HEK293 (cell line): Measurements from ENCODE around the gene FAM89B.

Experiments
- CTCF ChIP-seq: fragments of 450-650 bp; formaldehyde crosslinking; IDR thresholded peaks from 2 replicates; pipeline ENCODE4 v1.5.1; 2016; ENCODE audit warnings: missing biosample characterization, missing genetic modification characterization
- KLF9 ChIP-seq: fragments of 450-650 bp; formaldehyde crosslinking; IDR thresholded peaks from 2 replicates; pipeline ENCODE4 v1.5.1; 2016; ENCODE audit warnings: missing biosample characterization, missing genetic modification characterization, low read depth
- PRDM10 ChIP-seq: fragments of 450-650 bp; formaldehyde crosslinking; IDR thresholded peaks from 2 replicates; pipeline ENCODE4 v1.5.1; 2016; ENCODE audit warnings: missing biosample characterization, missing genetic modification characterization
- SP3 ChIP-seq: fragments of 450-650 bp; formaldehyde crosslinking; IDR thresholded peaks from 2 replicates; pipeline ENCODE4 v1.5.1; 2016; ENCODE audit warnings: missing biosample characterization, missing genetic modification characterization
- ZBTB49 ChIP-seq: fragments of 450-650 bp; formaldehyde crosslinking; IDR thresholded peaks from 2 replicates; pipeline ENCODE4 v1.5.1; 2016; ENCODE audit warnings: missing biosample characterization, missing genetic modification characterization, low read depth
- ZNF175 ChIP-seq: fragments of 450-650 bp; formaldehyde crosslinking; IDR thresholded peaks from 2 replicates; pipeline ENCODE4 v1.5.1; 2016; ENCODE audit warnings: missing biosample characterization, missing genetic modification characterization
- ZNF184 ChIP-seq: fragments of 450-650 bp; IDR thresholded peaks from 2 replicates; pipeline ENCODE4 v1.5.1; 2018; ENCODE audit warnings: missing biosample characterization, mild to moderate bottlenecking, missing genetic modification characterization
- ZNF529 ChIP-seq: fragments of 450-650 bp; formaldehyde crosslinking; IDR thresholded peaks from 2 replicates; pipeline ENCODE4 v1.5.1; 2017; ENCODE audit warnings: missing genetic modification characterization, missing biosample characterization; ENCODE audit not compliant: insufficient replicate concordance
- ZNF639 ChIP-seq: fragments of 450-650 bp; formaldehyde crosslinking; IDR thresholded peaks from 2 replicates; pipeline ENCODE4 v1.5.1; 2016; ENCODE audit warnings: missing biosample characterization, missing genetic modification characterization
- ZNF704 ChIP-seq: fragments of 450-650 bp; formaldehyde crosslinking; IDR thresholded peaks from 2 replicates; pipeline ENCODE4 v1.5.1; 2016; ENCODE audit warnings: missing biosample characterization, missing genetic modification characterization
- ZNF830 ChIP-seq: fragments of 450-650 bp; IDR thresholded peaks from 2 replicates; pipeline ENCODE4 v1.5.0; 2018; ENCODE audit warnings: missing biosample characterization, missing genetic modification characterization, low read depth, mild to moderate bottlenecking, moderate library complexity

- TF ChIP-seq CTCF (tag by site-specific recombination), result no peak
- no peak for TF ChIP-seq ZNF639 (tag by site-specific recombination)
- no peak for TF ChIP-seq ZNF175 (tag by site-specific recombination)
- no peak for TF ChIP-seq ZNF529 (tag by site-specific recombination)
- peak; percentile 40; the same call in 1 of the 2 replicates for TF ChIP-seq KLF9 (tag by site-specific recombination)
- TF ChIP-seq ZBTB49, result no peak
- TF ChIP-seq PRDM10 (tag by site-specific recombination), result peak; percentile 52
- no peak for TF ChIP-seq ZNF704 (tag by site-specific recombination)
- no peak for TF ChIP-seq ZNF184 (tag by site-specific recombination)
- TF ChIP-seq SP3 (tag by site-specific recombination), result no peak; the same call in 1 of the 2 replicates
- no peak for TF ChIP-seq ZNF830
Measured at GRCh38 chr11:65524741-65525545, 47.4 kb upstream of the FAM89B start, which contains the start of gene SCYL1.
